ENCODE measurements around the gene FADS1.

- no peak for TF ChIP-seq SP1 (IDR thresholded peaks at IDR 0.05; ENCODE audit: low read depth, low read length)
- TF ChIP-seq EZH2 (IDR thresholded peaks at IDR 0.05; ENCODE audit: low read depth, low read length, severe bottlenecking), result no peak
- TF ChIP-seq MAX (IDR thresholded peaks at IDR 0.05), result no peak
- no peak for TF ChIP-seq SUZ12 (IDR thresholded peaks at IDR 0.05; ENCODE audit: low read length)
- TF ChIP-seq JUND (IDR thresholded peaks at IDR 0.05; ENCODE audit: low read length), result no peak
Observed at GRCh38 chr11:61751384-61751783, 65.4 kb downstream of the FADS1 start.
